DOHH2 (cell line): ENCODE data around the gene NPVF.

Source experiments
- H3F3A ChIP-seq: fragments of 200-600 bp; sonication (generic), shearing (Covaris generic); 2 replicates; pipeline ENCODE4 v1.6.0; 2016; ENCODE audit warnings: antibody characterized with exemption, mild to moderate bottlenecking; ENCODE audit not compliant: control insufficient read depth, insufficient read depth
- H3K27ac ChIP-seq: fragments of 200-600 bp; sonication (generic); 2 replicates; pipeline ENCODE4 v1.5.1; 2014; ENCODE audit warnings: low read depth, mild to moderate bottlenecking, low read length, moderate library complexity
- H3K27me3 ChIP-seq: fragments of 200-600 bp; sonication (generic); 2 replicates; pipeline ENCODE4 v1.6.1; 2014; ENCODE audit warnings: mild to moderate bottlenecking, low read length, mixed read lengths; ENCODE audit not compliant: control insufficient read depth
- H3K36me3 ChIP-seq: fragments of 200-600 bp; sonication (generic); 2 replicates; pipeline ENCODE4 v1.6.1; 2014; ENCODE audit warnings: mild to moderate bottlenecking, low read length, moderate library complexity, mixed read lengths; ENCODE audit not compliant: control insufficient read depth
- H3K4me1 ChIP-seq: fragments of 200-600 bp; sonication (generic); 2 replicates; pipeline ENCODE4 v1.6.1; 2014; ENCODE audit warnings: mild to moderate bottlenecking, low read length, mixed read lengths; ENCODE audit not compliant: control insufficient read depth
- H3K4me2 ChIP-seq: fragments of 200-600 bp; sonication (generic); 2 replicates; pipeline ENCODE4 v1.6.0; 2014; ENCODE audit warnings: mild to moderate bottlenecking, low read length, moderate library complexity
- H3K4me3 ChIP-seq: fragments of 200-600 bp; sonication (generic); 2 replicates; pipeline ENCODE4 v1.5.1; 2014; ENCODE audit warnings: mild to moderate bottlenecking, low read length, mixed read lengths
- H3K79me2 ChIP-seq: fragments of 200-600 bp; sonication (generic); 2 replicates; pipeline ENCODE4 v1.6.1; 2014; ENCODE audit warnings: mild to moderate bottlenecking, low read length, mixed read lengths; ENCODE audit not compliant: control insufficient read depth
- H3K9me2 ChIP-seq: fragments of 200-600 bp; sonication (generic); replicated peaks from 2 replicates; pipeline ENCODE4 v1.6.1; 2014; ENCODE audit warnings: mild to moderate bottlenecking, low read length, mixed read lengths; ENCODE audit not compliant: control insufficient read depth
- H3K9me3 ChIP-seq: fragments of 200-600 bp; sonication (generic); 2 replicates; pipeline ENCODE4 v1.6.1; 2014; ENCODE audit warnings: antibody characterized with exemption, low read length, mixed read lengths; ENCODE audit not compliant: control insufficient read depth, insufficient read depth
- H4K20me1 ChIP-seq: fragments of 200-600 bp; sonication (generic); 2 replicates; pipeline ENCODE4 v1.6.0; 2014; ENCODE audit warnings: low read depth, mild to moderate bottlenecking, antibody characterized with exemption, low read length, moderate library complexity; ENCODE audit not compliant: control insufficient read depth, insufficient read depth
- CTCF ChIP-seq: fragments of 200-600 bp; sonication (generic); IDR thresholded peaks from one replicate; pipeline ENCODE4 v1.5.1; 2014; ENCODE audit warnings: antibody characterized with exemption, mild to moderate bottlenecking, low read depth, low read length; ENCODE audit not compliant: poor library complexity, severe bottlenecking
- EZH2phosphoT487 ChIP-seq: fragments of 200-600 bp; sonication (generic); IDR thresholded peaks from 2 replicates; pipeline ENCODE4 v1.6.1; 2017; ENCODE audit warnings: borderline replicate concordance, mild to moderate bottlenecking, antibody characterized with exemption, low read length, moderate library complexity, mixed read lengths

NPVF gene

GRCh38 chr7:25179325-25179724 lies 49.0 kb downstream of the NPVF start:
- Histone ChIP-seq H3K27me3 (peaks cover 10% of the 10 kb centered on the region), H3K27ac (peak overlapping the region; percentile 50), H3K4me2 (peak overlapping the region; percentile 98), H3K9me2 (no peaks in the 10 kb centered on the region), H3K4me3 (peak overlapping the region; percentile 93), H4K20me1 (no peaks in the 10 kb centered on the region), H3K9me3 (no peaks in the 10 kb centered on the region), H3F3A (no peaks in the 10 kb centered on the region), H3K79me2 (no peaks in the 10 kb centered on the region), H3K36me3 (no peaks in the 10 kb centered on the region), H3K4me1 (peaks cover 14% of the 10 kb centered on the region)
- TF ChIP-seq CTCF: no peak
- no peak for TF ChIP-seq EZH2phosphoT487
